BE2C (cell line): ENCODE measurements around the gene ODAD2.

Experiments used
- DNase-seq: peaks from one replicate; pipeline ENCODE4 v3.0.0-alpha.2; 2020
- H3K27me3 ChIP-seq: fragments of 250-450 bp; sonication (Bioruptor Pico); 2 replicates; pipeline ENCODE4 v1.5.1; 2020; ENCODE audit warnings: mild to moderate bottlenecking
- H3K36me3 ChIP-seq: fragments of 250-450 bp; sonication (Bioruptor Pico); 2 replicates; pipeline ENCODE4 v1.5.1; 2020; ENCODE audit warnings: mild to moderate bottlenecking
- H3K4me1 ChIP-seq: fragments of 250-450 bp; sonication (Bioruptor Pico); 2 replicates; pipeline ENCODE4 v1.5.1; 2020
- H3K4me3 ChIP-seq: 2 replicates; pipeline ENCODE4 v1.5.1; 2011; ENCODE audit warnings: low read depth, low read length
- H3K9me3 ChIP-seq: fragments of 250-450 bp; sonication (Bioruptor Pico); 2 replicates; pipeline ENCODE4 v1.5.1; 2020
- CTCF ChIP-seq: IDR thresholded peaks from 2 replicates; pipeline ENCODE4 v1.5.1; 2012; ENCODE audit warnings: mild to moderate bottlenecking, low read depth, low read length

The ODAD2 gene

GRCh38 chr10:27815846-27816245 lies 183.0 kb downstream of the ODAD2 start:
- H3K9me3 ChIP-seq: no peaks in the 10 kb centered on the region
- H3K36me3 ChIP-seq: no peaks in the 10 kb centered on the region
- no peak overlapping the region for H3K4me3 ChIP-seq
- H3K27me3 ChIP-seq: no peaks in the 10 kb centered on the region
- no peaks in the 10 kb centered on the region for H3K4me1 ChIP-seq
- TF ChIP-seq CTCF: no peak
- DNase-seq: no peak

- TF ChIP-seq CTCF: no peak
- DNase-seq: no peak
- no peaks in the 10 kb centered on the region for H3K27me3 ChIP-seq
- no peaks in the 10 kb centered on the region for H3K9me3 ChIP-seq
- H3K36me3 ChIP-seq: no peaks in the 10 kb centered on the region
- no peaks in the 10 kb centered on the region for H3K4me1 ChIP-seq
- H3K4me3 ChIP-seq: no peak overlapping the region
Measured at GRCh38 chr10:27815261-27815660, 183.6 kb downstream of the ODAD2 start.

GRCh38 chr10:27805180-27805579 lies 193.7 kb downstream of the ODAD2 start:
- Histone ChIP-seq H3K36me3 (no peaks in the 10 kb centered on the region), H3K9me3 (no peaks in the 10 kb centered on the region), H3K27me3 (no peaks in the 10 kb centered on the region), H3K4me3 (no peak overlapping the region), H3K4me1 (no peaks in the 10 kb centered on the region)
- DNase-seq: no peak
- no peak for TF ChIP-seq CTCF

GRCh38 chr10:27804136-27804535 lies 194.7 kb downstream of the ODAD2 start:
- Histone ChIP-seq H3K4me3 (no peak overlapping the region), H3K36me3 (no peaks in the 10 kb centered on the region), H3K4me1 (no peaks in the 10 kb centered on the region), H3K27me3 (no peaks in the 10 kb centered on the region), H3K9me3 (no peaks in the 10 kb centered on the region)
- no peak for DNase-seq
- no peak for TF ChIP-seq CTCF

GRCh38 chr10:27801171-27801785 lies 197.6 kb downstream of the ODAD2 start:
- Histone ChIP-seq H3K4me1 (no peaks in the 10 kb centered on the region), H3K27me3 (no peaks in the 10 kb centered on the region), H3K4me3 (no peak overlapping the region), H3K36me3 (no peaks in the 10 kb centered on the region), H3K9me3 (no peaks in the 10 kb centered on the region)
- no peak for DNase-seq
- TF ChIP-seq CTCF: no peak

- TF ChIP-seq CTCF: no peak
- Histone ChIP-seq H3K27me3 (no peaks in the 10 kb centered on the region), H3K9me3 (no peaks in the 10 kb centered on the region), H3K4me3 (no peak overlapping the region), H3K36me3 (no peaks in the 10 kb centered on the region), H3K4me1 (no peaks in the 10 kb centered on the region)
- no peak for DNase-seq
Measured at GRCh38 chr10:27799046-27799445, 199.8 kb downstream of the ODAD2 start.
